DND-41 (cell line): ENCODE results near the gene ITGB7.

Experiments used
- ATAC-seq: fragments of 200-7000 bp; cut with Tn5 transposase; 3 replicates; pipeline ENCODE4 v1.9.1; 2021; ENCODE audit warnings: low read depth; ENCODE audit not compliant: insufficient read depth
- DNase-seq: peaks from one replicate; pipeline ENCODE4 v3.0.0-alpha.2; 2020
- H2AFZ ChIP-seq: 2 replicates; pipeline ENCODE4 v1.6.0; 2012; ENCODE audit warnings: low read depth, low read length
- H3K27ac ChIP-seq: 2 replicates; pipeline ENCODE4 v1.5.1; 2012; ENCODE audit warnings: low read length, inconsistent platforms
- H3K27me3 ChIP-seq: fragments of 200-600 bp; sonication (generic); 2 replicates; pipeline ENCODE4 v1.6.0; 2012; ENCODE audit warnings: low read length, mild to moderate bottlenecking, inconsistent platforms; ENCODE audit not compliant: insufficient read depth, poor library complexity
- H3K36me3 ChIP-seq: 2 replicates; pipeline ENCODE4 v1.5.1; 2012; ENCODE audit warnings: low read length, inconsistent platforms; ENCODE audit not compliant: insufficient read depth
- H3K4me1 ChIP-seq: 2 replicates; pipeline ENCODE4 v1.5.1; 2012; ENCODE audit warnings: mild to moderate bottlenecking, low read length; ENCODE audit not compliant: insufficient read depth
- H3K4me2 ChIP-seq: 2 replicates; pipeline ENCODE4 v1.6.0; 2012; ENCODE audit warnings: mild to moderate bottlenecking, moderate library complexity, low read length, inconsistent platforms; ENCODE audit not compliant: insufficient read depth
- H3K4me3 ChIP-seq, 2 experiments: fragments of 200-600 bp in 1 of 2; shearing (Covaris generic) in 1 of 2; 2 replicates each; pipeline ENCODE4 v1.5.1; 2012 to 2016; ENCODE audit warnings: inconsistent platforms in 2 of 2, low read length in 2 of 2, mild to moderate bottlenecking in 2 of 2, low read depth in 1 of 2, moderate library complexity in 1 of 2
- H3K79me2 ChIP-seq: 2 replicates; pipeline ENCODE4 v1.6.0; 2012; ENCODE audit warnings: low read length, inconsistent platforms; ENCODE audit not compliant: insufficient read depth
- H3K9ac ChIP-seq: 2 replicates; pipeline ENCODE4 v1.6.0; 2012; ENCODE audit warnings: low read depth, mild to moderate bottlenecking, inconsistent platforms, low read length, moderate library complexity
- H3K9me3 ChIP-seq: 2 replicates; pipeline ENCODE4 v1.5.1; 2012; ENCODE audit warnings: low read length, moderate library complexity, mild to moderate bottlenecking, inconsistent platforms; ENCODE audit not compliant: insufficient read depth, severe bottlenecking
- H4K20me1 ChIP-seq: 2 replicates; pipeline ENCODE4 v1.6.0; 2012; ENCODE audit warnings: low read length; ENCODE audit not compliant: insufficient read depth
- EZH2 ChIP-seq: IDR thresholded peaks from 3 replicates; pipeline ENCODE4 v1.6.1; 2012; ENCODE audit warnings: borderline replicate concordance, low read depth, mild to moderate bottlenecking, moderate library complexity, low read length, inconsistent platforms; ENCODE audit not compliant: severe bottlenecking
- TF ChIP-seq, protein P1 (sequence below): IDR thresholded peaks from 2 replicates; pipeline ENCODE4 v1.5.1; 2012; ENCODE audit warnings: borderline replicate concordance, low read length, moderate library complexity, mild to moderate bottlenecking; ENCODE audit not compliant: poor library complexity, severe bottlenecking; ENCODE audit errors: extremely low read depth

Gene ITGB7

GRCh38 chr12:53222170-53222721 is 15.2 kb upstream of the ITGB7 start:
- H3K79me2 ChIP-seq = no peaks in the 10 kb centered on the region
- peaks cover 50% of the 10 kb centered on the region for H3K4me1 ChIP-seq
- H4K20me1 ChIP-seq = no peaks in the 10 kb centered on the region
- H3K9me3 ChIP-seq = no peaks in the 10 kb centered on the region
- H3K36me3 ChIP-seq = no peaks in the 10 kb centered on the region
- H3K4me2 ChIP-seq = peak overlapping the region; percentile 93
- peak overlapping the region; percentile 67; the same call in 1 of the 2 replicates for H2AFZ ChIP-seq
- peak overlapping the region; percentile 14; the same call in 1 of the 2 replicates for H3K27ac ChIP-seq
- peaks cover 18% of the 10 kb centered on the region for H3K27me3 ChIP-seq
- peak overlapping the region in 1 of 2 experiments; percentile 82; a peak in 2 of 4 replicates for H3K4me3 ChIP-seq
- DNase-seq (no peak), ATAC-seq (no peak)
- peak overlapping the region; percentile 67 for H3K9ac ChIP-seq
- TF ChIP-seq, protein P1, sequence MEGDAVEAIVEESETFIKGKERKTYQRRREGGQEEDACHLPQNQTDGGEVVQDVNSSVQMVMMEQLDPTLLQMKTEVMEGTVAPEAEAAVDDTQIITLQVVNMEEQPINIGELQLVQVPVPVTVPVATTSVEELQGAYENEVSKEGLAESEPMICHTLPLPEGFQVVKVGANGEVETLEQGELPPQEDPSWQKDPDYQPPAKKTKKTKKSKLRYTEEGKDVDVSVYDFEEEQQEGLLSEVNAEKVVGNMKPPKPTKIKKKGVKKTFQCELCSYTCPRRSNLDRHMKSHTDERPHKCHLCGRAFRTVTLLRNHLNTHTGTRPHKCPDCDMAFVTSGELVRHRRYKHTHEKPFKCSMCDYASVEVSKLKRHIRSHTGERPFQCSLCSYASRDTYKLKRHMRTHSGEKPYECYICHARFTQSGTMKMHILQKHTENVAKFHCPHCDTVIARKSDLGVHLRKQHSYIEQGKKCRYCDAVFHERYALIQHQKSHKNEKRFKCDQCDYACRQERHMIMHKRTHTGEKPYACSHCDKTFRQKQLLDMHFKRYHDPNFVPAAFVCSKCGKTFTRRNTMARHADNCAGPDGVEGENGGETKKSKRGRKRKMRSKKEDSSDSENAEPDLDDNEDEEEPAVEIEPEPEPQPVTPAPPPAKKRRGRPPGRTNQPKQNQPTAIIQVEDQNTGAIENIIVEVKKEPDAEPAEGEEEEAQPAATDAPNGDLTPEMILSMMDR = no peak
- no peak for TF ChIP-seq EZH2

- peak overlapping the region; percentile 35 to 82 for H3K4me3 ChIP-seq
- peak overlapping the region; percentile 67 for H3K9ac ChIP-seq
- peaks cover 18% of the 10 kb centered on the region for H3K27me3 ChIP-seq
- H2AFZ ChIP-seq = peak overlapping the region; percentile 94
- DNase-seq = peak; percentile 57
- no peaks in the 10 kb centered on the region for H3K79me2 ChIP-seq
- peak overlapping the region; percentile 93 for H3K4me2 ChIP-seq
- H3K9me3 ChIP-seq = no peaks in the 10 kb centered on the region
- no peaks in the 10 kb centered on the region for H3K36me3 ChIP-seq
- peak; percentile 39 for ATAC-seq
- TF ChIP-seq, protein P1 = peak; percentile 54
- no peak for TF ChIP-seq EZH2
- H4K20me1 ChIP-seq = no peaks in the 10 kb centered on the region
- peaks cover 50% of the 10 kb centered on the region for H3K4me1 ChIP-seq
- peak overlapping the region; percentile 81 for H3K27ac ChIP-seq
Measured at GRCh38 chr12:53221203-53222080, 14.4 kb upstream of the ITGB7 start.

DNA sequence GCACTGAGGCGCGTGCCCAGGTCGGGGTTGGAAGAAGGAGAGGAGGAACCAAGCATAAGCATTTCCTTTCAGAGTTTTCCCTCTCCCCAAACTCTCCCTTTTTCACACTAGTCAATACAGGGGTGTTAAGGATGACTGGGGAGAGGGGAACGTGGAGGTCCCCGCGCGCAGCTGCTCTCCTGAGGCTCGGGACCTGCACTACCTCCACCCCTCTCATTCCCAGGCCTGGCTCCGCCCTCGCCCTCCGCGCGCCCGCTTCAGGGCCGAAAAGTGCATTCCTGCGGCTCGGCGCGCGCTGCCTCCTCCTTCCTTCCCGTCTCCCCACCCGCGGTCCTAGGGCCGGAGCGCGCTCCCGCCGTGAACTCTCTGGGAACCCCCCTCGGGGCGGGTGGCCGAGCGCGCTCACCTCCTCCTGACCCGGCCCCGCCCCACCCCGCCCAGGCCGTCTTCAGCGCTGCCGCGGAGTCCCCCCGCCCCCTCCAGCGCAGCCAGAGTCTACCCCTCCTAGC is 13.7 kb upstream of the ITGB7 start:
- H4K20me1 ChIP-seq = no peaks in the 10 kb centered on the region
- peak overlapping the region; percentile 93 for H3K4me2 ChIP-seq
- DNase-seq = peak; percentile 83
- H3K4me3 ChIP-seq = peak overlapping the region; percentile 35 to 82; a peak in 3 of 4 replicates
- TF ChIP-seq EZH2 = no peak
- TF ChIP-seq, protein P1 = no peak
- ATAC-seq = peak; percentile 80
- H3K27ac ChIP-seq = peak overlapping the region; percentile 81
- no peaks in the 10 kb centered on the region for H3K79me2 ChIP-seq
- peaks cover 18% of the 10 kb centered on the region for H3K27me3 ChIP-seq
- peaks cover 50% of the 10 kb centered on the region for H3K4me1 ChIP-seq
- peak overlapping the region; percentile 94 for H2AFZ ChIP-seq
- peak overlapping the region; percentile 67 for H3K9ac ChIP-seq
- H3K9me3 ChIP-seq = no peaks in the 10 kb centered on the region
- no peaks in the 10 kb centered on the region for H3K36me3 ChIP-seq
